SKM-1 treated with dmso at 0.1 percent for 144 hours (cell line): ENCODE measurements around the gene RELN.

ENCODE experiments used
- DNase-seq: peaks from one replicate; lab custom pipeline; 2025; ENCODE audit not compliant: unreplicated experiment; lab: John Stamatoyannopoulos, UW

RELN gene

DNA sequence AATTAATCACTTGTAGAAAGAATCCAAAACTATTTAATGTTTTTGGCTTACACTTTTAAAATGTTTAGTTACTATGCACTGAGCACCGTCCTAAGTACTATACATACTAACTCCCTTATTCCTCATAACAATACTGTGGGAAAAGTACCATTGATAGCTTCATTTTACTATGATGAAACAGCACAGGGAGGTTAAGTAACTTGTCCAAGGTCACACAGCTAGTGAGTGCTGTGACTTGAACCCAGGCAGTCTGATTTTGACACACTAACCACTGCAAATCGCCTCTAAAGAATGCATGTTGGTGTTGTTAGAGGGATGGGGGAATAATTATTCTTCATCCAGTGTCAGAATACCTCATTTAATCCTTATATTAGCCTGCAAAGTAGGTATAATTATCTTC lies 1.9 kb upstream of the RELN start:
- no peak for DNase-seq

GRCh38 chr7:103990991-103991390 lies 1.5 kb upstream of the RELN start:
- DNase-seq = no peak

- no peak for DNase-seq
Observed at GRCh38 chr7:103989785-103990767, 618 bp upstream of the RELN start.

DNA sequence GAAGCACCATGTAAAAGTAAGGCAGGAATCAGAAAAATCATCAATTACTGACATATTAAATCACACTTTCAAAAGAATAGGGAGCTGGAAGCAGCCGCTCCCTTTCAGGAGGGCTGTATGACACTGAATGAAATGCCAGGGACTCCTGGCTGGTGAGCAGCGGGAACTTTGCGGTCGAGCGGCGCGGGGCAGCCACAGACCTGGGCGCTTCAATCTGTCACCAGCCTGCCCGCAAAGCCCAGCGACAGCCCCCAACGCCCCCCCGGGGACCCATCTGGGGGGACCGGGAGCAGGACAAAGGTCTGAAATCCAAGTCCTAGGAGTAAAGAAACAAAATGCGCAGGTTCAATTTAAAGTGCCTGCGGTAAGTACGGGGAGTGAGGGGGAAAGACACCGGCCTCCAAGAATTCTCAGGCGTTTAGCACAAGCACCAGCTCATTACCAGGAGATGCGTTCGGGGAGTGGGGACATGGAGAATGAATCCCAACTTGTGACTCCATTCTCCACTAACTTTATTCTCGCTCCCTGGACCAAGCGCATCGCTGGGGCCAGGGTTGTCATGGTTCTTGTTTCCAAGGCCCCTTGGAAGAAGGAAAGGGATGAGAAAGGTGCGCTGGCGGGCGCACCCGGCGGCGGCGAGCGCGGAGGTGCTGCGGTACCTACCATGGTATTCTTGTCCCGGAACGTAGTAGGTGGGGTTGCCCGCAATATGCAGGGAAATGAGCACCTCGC lies 824 bp downstream of the RELN start:
- no peak for DNase-seq

DNA sequence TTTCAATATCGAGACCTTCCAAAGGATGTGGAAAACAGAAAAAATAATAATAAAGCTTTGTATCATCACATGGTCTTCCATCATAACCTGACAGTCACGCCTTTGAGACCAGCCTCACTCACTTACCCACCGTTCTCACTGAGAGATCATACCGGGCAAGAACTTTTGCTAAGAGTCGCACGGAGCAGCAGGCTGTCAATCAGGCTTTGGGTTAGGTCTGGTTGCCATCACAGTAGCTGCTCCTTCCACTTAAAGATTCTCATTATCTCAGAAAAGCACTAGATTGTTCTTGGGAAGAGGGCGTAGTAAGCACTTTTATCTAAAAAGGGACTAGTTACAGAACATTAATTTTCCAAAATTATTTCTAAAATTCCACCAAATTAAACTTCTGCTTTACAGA lies 2.0 kb downstream of the RELN start:
- no peak for DNase-seq

- DNase-seq = no peak
Observed at GRCh38 chr7:103985565-103986126, 3.8 kb downstream of the RELN start.

GRCh38 chr7:103984050-103984449 lies 5.4 kb downstream of the RELN start:
- DNase-seq = no peak

DNA sequence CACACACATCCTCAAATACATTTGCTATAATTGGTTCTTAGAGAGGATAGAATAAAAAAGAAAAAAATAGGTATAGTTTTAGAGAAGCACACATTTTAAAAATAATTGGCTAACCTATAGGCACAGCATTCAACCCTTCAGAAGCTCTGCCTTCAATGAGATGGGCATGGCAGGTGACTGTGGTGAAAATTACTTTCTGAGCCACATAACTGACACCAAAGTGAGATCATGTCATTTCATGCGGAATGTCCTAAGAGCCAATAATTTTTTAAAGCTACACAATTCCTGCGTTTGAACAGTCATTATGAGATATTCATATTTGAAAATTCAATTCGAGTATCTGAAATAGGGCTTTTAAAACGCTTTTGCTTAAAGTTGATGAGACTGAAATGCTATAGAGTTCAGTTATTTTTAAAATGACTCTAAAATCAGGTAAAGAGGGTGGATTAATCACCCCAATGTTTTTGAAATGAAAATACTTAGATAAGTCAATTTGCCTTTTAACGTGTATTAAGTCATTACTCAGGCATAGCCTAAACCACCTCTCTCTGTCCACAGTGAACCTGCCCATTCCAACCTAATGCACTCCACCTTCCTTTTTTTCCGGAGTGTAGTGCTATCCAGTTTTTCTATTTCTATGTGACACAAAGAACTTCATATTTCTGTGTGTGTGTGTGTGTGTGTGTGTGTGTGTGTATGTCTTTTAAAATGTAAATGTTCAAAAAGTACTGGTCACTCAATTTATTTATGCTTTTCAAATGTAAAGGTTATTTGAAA lies 6.1 kb downstream of the RELN start:
- no peak for DNase-seq

DNA sequence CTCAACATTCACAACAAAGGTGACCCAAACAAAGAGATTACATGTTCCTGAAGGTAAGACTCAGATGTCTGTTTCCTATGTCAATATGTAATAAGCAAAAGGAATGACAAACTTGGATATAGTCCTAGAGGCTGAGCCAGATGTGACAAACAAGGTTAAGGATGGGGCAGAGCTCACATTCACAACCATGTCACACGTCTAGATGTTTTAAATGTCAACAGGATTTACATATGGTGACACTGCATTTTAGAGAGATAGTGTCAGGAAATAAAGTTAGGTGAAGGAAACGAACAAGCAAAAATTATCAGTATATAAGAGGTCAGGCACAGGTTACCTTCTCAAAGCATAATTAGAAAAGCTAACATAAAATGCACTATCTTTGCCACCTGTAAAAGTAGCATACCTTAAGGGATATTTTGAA lies 8.4 kb downstream of the RELN start:
- no peak for DNase-seq

GRCh38 chr7:103972779-103973434 lies 16.6 kb downstream of the RELN start:
- DNase-seq = no peak

DNA sequence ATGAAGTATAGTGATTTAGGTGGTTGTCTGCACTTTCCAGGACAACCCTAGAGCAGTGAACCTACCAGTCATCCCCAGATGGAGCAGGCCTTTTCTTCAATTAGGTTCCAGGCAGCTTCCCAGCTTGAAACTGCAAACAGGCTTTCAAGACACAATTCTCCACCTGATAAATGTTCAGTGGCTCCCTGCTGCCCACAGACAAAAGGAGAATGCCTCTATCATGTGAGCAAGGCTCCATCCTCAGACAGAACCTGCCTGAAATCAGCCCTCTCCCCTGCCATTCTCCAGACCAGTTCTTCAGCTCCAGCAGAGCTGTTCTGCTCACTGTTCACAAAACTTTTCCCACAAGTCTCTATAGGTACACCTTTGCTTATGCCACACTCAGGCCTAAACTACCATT lies 22.1 kb downstream of the RELN start:
- DNase-seq = no peak

DNA sequence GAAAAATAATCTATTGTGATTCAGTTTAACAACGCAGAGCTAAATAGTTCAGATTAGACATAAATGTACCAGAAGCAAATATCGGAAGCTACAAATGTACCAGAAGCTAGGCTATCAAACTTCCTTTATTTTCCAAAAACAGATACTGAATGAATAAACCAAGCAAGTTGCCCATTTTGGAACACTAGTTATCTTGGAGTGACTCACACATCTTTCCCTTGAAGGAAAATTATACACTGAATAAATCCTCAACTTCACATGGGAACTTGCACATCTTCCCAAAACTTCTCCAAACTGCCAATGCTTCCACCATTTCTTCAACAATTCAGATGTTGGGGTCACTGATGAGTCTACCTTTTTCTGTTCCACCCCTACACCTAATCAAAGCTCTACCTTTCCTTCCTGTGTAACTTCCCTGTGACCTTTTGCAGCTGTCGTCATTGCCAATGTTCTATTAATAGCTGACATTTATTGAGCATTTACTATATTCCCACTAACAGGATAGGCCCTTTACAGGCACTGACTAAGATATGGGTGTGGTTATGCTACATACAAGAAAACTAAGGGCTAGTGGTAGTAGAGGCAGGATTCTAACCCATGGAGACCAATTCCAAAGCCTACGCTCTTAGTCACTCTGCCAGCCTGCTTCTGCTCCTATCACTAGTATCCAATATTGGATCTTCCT lies 22.7 kb downstream of the RELN start:
- no peak for DNase-seq

GRCh38 chr7:103964269-103964668 lies 25.2 kb downstream of the RELN start:
- no peak for DNase-seq

DNA sequence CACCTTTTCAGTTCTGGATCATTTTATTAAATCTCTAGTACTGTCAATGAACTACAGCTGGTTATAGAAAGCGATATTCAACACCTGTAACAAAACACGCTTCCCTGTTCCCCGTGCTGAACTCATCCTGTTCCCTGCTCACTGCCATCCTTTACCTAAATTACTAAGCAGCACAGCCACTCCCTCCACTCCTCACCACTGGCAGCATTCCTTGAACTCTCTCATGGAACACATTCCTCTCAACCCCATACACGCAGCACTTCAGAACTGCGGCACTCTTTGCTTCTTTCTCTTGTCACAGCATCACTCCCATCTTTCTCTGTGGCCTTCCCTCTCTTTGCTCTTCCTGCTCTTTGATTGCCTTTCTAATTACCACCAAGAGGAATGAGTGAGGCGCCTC lies 27.4 kb downstream of the RELN start:
- DNase-seq = no peak

DNA sequence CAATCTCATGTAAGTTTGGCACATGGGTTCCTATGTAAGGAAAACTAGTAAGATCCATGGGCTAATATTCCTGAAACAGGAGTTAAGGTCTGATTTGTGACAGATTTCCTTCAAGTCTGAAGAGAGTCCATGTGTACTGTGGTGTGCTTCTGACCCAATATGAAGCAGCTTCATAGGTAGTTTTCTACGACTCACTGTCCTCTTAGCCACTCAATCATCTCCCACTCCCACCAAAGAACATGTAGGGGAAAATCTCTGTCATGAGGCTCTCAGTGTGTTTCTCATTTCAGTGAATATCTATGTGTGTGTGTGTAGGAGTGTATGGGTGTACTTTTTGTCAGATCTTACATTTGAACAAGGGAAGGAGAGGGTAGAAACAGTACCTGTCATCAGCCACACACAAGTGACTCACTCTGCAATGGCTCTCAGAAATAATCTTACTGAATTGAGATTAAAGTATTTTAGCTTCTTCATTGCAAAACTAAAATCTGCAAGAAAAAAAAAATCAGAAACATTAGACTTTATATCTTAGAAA lies 31.1 kb downstream of the RELN start:
- no peak for DNase-seq

DNA sequence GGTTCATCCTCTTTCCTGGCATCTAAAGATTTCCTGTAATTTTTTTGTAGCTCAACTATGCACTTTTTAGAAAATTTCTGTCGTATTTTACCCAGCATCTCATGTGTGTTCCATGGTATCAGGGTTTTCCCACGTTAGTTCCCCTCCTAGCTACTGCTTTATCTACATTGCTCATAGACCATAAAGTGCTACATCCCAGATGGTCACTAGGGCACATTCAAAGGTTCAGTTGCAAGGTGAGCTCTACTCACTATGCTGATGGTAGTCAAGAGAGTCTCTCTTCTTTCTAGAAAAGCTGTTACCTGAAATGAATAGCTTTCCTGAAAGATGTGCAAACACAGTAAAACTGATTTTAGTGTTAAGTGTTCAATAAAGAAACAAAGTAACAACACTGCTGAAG lies 33.5 kb downstream of the RELN start:
- DNase-seq = no peak

DNA sequence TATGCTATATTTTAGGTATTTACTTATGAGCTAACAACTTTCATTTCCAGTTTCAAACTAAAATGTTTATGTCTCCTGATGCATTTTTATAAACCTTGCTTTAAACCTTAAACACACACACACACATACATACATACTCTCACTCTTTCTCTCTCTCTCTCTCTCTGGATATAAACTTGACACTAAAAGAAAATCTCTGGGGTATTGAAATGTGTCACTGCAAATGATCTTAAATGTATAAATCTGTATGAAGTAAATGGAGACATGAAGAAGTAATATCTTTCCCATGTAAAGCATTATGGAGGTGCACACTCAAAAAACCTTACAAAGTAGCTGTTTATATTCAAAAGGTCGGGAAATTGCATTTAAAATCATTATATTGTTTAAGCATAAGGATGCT lies 37.0 kb downstream of the RELN start:
- DNase-seq = no peak

- DNase-seq = no peak
Observed at GRCh38 chr7:103951311-103951710, 38.1 kb downstream of the RELN start.

DNA sequence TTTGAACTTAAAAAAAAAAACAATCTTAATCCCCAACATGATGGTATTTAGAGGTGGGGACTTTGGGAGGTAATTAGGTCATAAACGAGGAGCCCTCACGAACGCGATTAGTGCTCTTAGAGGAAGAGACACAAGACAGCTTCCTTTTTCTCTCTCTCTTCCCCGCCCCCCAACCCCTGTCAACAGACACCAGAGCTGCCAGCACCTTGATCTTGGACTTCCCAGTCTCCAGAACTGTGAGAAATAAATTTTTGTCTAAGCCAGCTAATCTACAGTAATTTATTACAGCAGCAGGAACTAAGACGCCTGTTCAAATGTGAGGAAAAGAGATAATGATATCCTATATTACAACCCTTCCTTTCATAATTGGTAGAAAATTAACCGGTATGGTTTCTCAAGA lies 40.1 kb downstream of the RELN start:
- DNase-seq = no peak
